ENCODE results near the gene WWC2.
A peak's percentile ranks its signal among the peaks of the same experiment; 100 is the strongest.

WWC2 gene

GRCh38 chr4:183223053-183223452, 124.0 kb downstream of the WWC2 start:
- Mint-ChIP-seq H3K36me3 (ENCODE audit: insufficient read depth) (no peaks in the 10 kb centered on the region), H3K4me3 (no peak overlapping the region), H3K9me3 (no peaks in the 10 kb centered on the region), H3K27me3 (no peaks in the 10 kb centered on the region), H3K4me1 (ENCODE audit: low read depth in 2 of 2) (no peaks in the 10 kb centered on the region), H3K27ac (no peak overlapping the region)
- ATAC-seq (replicated peaks) (no peak), DNase-seq (no peak)

GRCh38 chr4:183229397-183229796, 130.3 kb downstream of the WWC2 start:
- Mint-ChIP-seq H3K4me3 (no peak overlapping the region), H3K9me3 (no peaks in the 10 kb centered on the region), H3K27me3 (no peaks in the 10 kb centered on the region), H3K4me1 (ENCODE audit: low read depth in 2 of 2) (no peaks in the 10 kb centered on the region), H3K36me3 (ENCODE audit: insufficient read depth) (no peaks in the 10 kb centered on the region), H3K27ac (no peak overlapping the region)
- DNase-seq, result no peak
- no peak for ATAC-seq (replicated peaks)

- no peaks in the 10 kb centered on the region for H3K4me1 Mint-ChIP-seq (ENCODE audit: low read depth in 2 of 2)
- no peak overlapping the region for H3K27ac Mint-ChIP-seq
- DNase-seq (no peak), ATAC-seq (replicated peaks) (no peak)
- H3K9me3 Mint-ChIP-seq, result no peaks in the 10 kb centered on the region
- H3K27me3 Mint-ChIP-seq, result peaks cover 17% of the 10 kb centered on the region in 2 donors
- H3K4me3 Mint-ChIP-seq, result no peak overlapping the region
- no peaks in the 10 kb centered on the region for H3K36me3 Mint-ChIP-seq (ENCODE audit: insufficient read depth)
Observed at GRCh38 chr4:183240581-183241321, 141.7 kb downstream of the WWC2 start.

DNA sequence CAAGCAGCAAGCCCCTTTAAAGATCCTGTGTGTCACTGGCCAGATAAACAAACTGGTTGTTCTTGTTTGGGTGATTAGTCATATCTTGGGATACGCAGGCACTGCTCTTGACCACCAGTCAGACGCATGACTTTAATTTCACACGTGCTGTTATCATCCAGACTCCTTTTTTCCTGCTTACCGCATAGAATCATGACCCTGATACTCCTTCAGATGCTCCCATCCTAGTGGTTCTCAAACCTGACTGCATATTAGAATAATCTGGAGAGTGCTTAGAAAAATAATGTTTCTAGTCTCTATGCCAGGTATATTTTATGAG, 142.2 kb downstream of the WWC2 start:
- ATAC-seq (replicated peaks) (no peak), DNase-seq (no peak)
- Mint-ChIP-seq H3K36me3 (ENCODE audit: insufficient read depth) (no peaks in the 10 kb centered on the region), H3K27me3 (peaks cover 17% of the 10 kb centered on the region in 2 donors), H3K4me1 (ENCODE audit: low read depth in 2 of 2) (no peaks in the 10 kb centered on the region), H3K9me3 (no peaks in the 10 kb centered on the region), H3K4me3 (no peak overlapping the region), H3K27ac (no peak overlapping the region)

DNA sequence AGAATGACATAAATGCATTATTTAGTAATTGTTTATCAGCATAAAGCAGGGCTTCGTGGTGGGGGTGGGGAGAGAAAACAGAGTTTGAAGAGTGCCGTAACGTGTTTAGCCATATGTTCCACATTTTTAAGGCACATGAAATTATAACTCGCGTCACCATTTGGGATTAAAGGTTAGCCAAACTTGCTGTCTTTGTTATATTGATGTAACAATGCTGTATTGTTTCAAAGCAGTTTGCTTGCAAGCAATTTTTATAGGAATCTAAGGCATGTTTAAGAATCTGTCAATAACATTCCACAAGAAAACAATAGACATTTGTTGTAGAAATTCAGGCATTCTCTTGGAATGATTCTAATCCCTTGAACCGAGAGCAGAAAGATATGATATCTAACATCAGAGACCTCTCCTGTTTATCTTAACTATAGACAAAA, 142.7 kb downstream of the WWC2 start:
- DNase-seq (no peak), ATAC-seq (replicated peaks) (no peak)
- no peaks in the 10 kb centered on the region for H3K36me3 Mint-ChIP-seq (ENCODE audit: insufficient read depth)
- H3K27me3 Mint-ChIP-seq, result peaks cover 17% of the 10 kb centered on the region in 2 donors
- H3K9me3 Mint-ChIP-seq, result no peaks in the 10 kb centered on the region
- no peak overlapping the region for H3K4me3 Mint-ChIP-seq
- H3K4me1 Mint-ChIP-seq (ENCODE audit: low read depth in 2 of 2), result no peaks in the 10 kb centered on the region
- H3K27ac Mint-ChIP-seq, result no peak overlapping the region

DNA sequence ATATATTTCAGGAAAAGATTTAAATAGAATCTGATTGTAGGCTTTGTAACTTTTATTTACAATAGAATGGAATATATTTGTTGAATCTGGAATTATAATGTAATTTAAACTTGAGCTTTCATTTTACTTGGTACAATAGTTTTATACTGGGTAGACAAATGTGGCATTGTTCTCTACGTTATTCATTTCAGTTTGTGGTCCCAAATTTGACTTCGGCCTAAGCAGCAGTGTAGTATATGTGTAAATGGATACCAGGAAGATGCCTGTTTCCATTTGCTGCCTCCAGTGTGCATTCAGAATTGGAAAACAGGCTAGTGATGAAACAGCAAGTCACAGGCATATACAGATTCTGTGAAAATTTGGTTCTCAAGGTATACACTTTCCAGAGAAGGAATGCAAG, 143.2 kb downstream of the WWC2 start:
- Mint-ChIP-seq H3K9me3 (no peaks in the 10 kb centered on the region), H3K4me3 (no peak overlapping the region), H3K36me3 (ENCODE audit: insufficient read depth) (no peaks in the 10 kb centered on the region), H3K4me1 (ENCODE audit: low read depth in 2 of 2) (no peaks in the 10 kb centered on the region), H3K27me3 (peaks cover 17% of the 10 kb centered on the region in 2 donors), H3K27ac (no peak overlapping the region)
- no peak for DNase-seq
- ATAC-seq (replicated peaks), result no peak

GRCh38 chr4:183244019-183244418, 145.0 kb downstream of the WWC2 start:
- H3K27ac Mint-ChIP-seq, result no peak overlapping the region
- ATAC-seq (replicated peaks), result no peak

GRCh38 chr4:183244506-183244905, 145.4 kb downstream of the WWC2 start:
- Mint-ChIP-seq H3K27me3 (peaks cover 2 to 4% of the 10 kb centered on the region in 2 donors), H3K4me3 (no peak overlapping the region), H3K27ac (no peak overlapping the region), H3K4me1 (ENCODE audit: low read depth in 2 of 2) (no peaks in the 10 kb centered on the region), H3K9me3 (no peaks in the 10 kb centered on the region), H3K36me3 (ENCODE audit: insufficient read depth) (no peaks in the 10 kb centered on the region)
- ATAC-seq (replicated peaks) (no peak), DNase-seq (no peak)

More at GRCh38 chr4:183244019-183244418, 145.0 kb downstream of the WWC2 start:
- H3K9me3 Mint-ChIP-seq, result no peaks in the 10 kb centered on the region
- H3K4me1 Mint-ChIP-seq (ENCODE audit: low read depth in 2 of 2), result no peaks in the 10 kb centered on the region
- H3K36me3 Mint-ChIP-seq (ENCODE audit: insufficient read depth), result no peaks in the 10 kb centered on the region
- H3K4me3 Mint-ChIP-seq, result no peak overlapping the region
- H3K27me3 Mint-ChIP-seq, result peaks cover 5 to 9% of the 10 kb centered on the region in 2 donors
- no peak for DNase-seq

DNA sequence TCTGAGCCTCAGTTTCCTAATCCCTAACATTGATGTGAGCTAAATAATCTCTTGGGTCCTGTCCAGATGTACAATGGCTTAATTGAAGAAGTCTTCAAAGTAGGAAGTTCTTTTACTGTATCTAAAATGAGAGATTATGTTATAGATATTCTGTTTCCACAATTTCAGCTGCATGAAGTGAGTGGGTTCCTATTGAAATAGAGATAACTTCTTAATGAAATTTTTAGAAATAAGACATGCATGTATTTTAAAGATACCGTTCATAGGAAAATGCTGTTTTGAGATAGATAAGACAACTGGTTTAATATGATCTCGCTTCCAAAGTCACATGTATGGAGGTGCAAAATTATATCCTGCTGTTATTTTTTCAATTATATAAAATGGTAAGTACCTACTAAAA, 149.1 kb downstream of the WWC2 start:
- Mint-ChIP-seq H3K36me3 (ENCODE audit: insufficient read depth) (no peaks in the 10 kb centered on the region), H3K4me1 (ENCODE audit: low read depth in 2 of 2) (no peaks in the 10 kb centered on the region), H3K27ac (no peak overlapping the region), H3K9me3 (no peaks in the 10 kb centered on the region), H3K27me3 (no peaks in the 10 kb centered on the region), H3K4me3 (no peak overlapping the region)
- ATAC-seq (replicated peaks) (no peak), DNase-seq (no peak)

- Mint-ChIP-seq H3K4me3 (no peak overlapping the region), H3K4me1 (ENCODE audit: low read depth in 2 of 2) (no peaks in the 10 kb centered on the region), H3K9me3 (no peaks in the 10 kb centered on the region), H3K27ac (no peak overlapping the region), H3K36me3 (ENCODE audit: insufficient read depth) (no peaks in the 10 kb centered on the region), H3K27me3 (no peaks in the 10 kb centered on the region)
- DNase-seq (peak in 1 of 3 experiments; percentile 4), ATAC-seq (replicated peaks) (peak; percentile 42)
Observed at GRCh38 chr4:183249854-183250253, 150.8 kb downstream of the WWC2 start.

DNA sequence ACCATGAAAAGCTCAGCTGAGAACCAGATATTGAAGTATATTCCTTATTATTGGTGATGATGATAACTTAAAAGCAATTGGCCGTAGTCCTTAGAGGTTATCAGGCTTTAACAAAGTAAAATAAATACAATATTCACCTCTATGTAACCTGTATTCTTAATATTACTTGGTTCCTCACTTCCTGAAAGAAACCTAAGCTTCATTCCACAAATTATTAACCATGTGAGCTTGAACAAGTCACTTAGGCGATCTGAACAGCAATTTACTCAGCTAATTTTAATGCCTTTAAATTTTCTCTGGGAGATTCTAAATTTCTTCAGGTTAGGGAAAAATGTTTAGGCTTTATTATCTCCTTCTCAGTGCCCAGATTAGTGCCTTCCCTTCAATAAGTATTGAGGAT, 151.8 kb downstream of the WWC2 start:
- no peaks in the 10 kb centered on the region for H3K4me1 Mint-ChIP-seq (ENCODE audit: low read depth in 2 of 2)
- H3K4me3 Mint-ChIP-seq, result no peak overlapping the region
- no peaks in the 10 kb centered on the region for H3K27me3 Mint-ChIP-seq
- DNase-seq (no peak), ATAC-seq (replicated peaks) (no peak)
- no peak overlapping the region for H3K27ac Mint-ChIP-seq
- H3K36me3 Mint-ChIP-seq (ENCODE audit: insufficient read depth), result no peaks in the 10 kb centered on the region
- H3K9me3 Mint-ChIP-seq, result no peaks in the 10 kb centered on the region

DNA sequence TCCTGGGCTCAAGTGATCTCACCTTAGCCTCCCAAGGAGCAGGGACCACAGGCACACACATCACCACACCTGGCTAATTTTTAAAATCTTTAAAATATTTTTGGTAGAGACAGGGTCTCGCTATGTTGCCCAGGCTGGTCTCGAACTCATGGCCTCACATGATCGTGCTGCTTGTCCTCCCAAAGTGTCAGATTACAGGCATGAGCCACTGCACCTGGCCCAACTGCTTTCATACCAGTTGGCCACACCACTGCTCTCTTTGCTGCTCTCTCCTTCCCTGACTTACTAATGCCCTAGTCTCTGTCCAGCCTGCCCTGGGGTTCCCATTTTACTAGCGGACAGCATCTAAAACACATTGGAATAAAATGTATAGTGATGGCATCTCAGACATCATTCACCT, 153.9 kb downstream of the WWC2 start:
- Mint-ChIP-seq H3K4me1 (ENCODE audit: low read depth in 2 of 2) (no peaks in the 10 kb centered on the region), H3K27me3 (peaks cover 0 to 6% of the 10 kb centered on the region in 2 donors), H3K36me3 (ENCODE audit: insufficient read depth) (no peaks in the 10 kb centered on the region), H3K27ac (no peak overlapping the region), H3K4me3 (no peak overlapping the region), H3K9me3 (no peaks in the 10 kb centered on the region)
- ATAC-seq (replicated peaks) (no peak), DNase-seq (no peak)

DNA sequence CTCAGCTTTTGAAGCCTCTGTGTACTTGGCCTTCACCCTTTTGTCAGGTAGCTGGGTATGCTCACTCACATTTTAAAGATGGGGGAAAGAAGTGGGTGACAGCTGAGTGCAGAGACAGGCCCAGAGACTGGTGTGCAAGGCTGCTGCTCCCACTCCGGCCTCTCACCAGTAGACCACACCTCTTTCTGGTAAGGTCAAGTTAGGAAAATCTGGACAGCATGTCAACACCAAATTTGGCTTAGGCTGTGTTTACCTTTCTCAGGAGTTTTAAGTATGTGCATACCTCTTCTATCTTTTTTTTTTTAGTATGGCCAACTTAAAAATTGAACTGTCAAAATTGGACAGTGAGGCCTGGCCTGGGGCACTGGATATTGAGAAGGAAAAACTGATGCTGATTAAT, 154.4 kb downstream of the WWC2 start:
- Mint-ChIP-seq H3K36me3 (ENCODE audit: insufficient read depth) (no peaks in the 10 kb centered on the region), H3K27ac (no peak overlapping the region), H3K27me3 (peaks cover 0 to 6% of the 10 kb centered on the region in 2 donors), H3K4me1 (ENCODE audit: low read depth in 2 of 2) (no peaks in the 10 kb centered on the region), H3K4me3 (no peak overlapping the region), H3K9me3 (no peaks in the 10 kb centered on the region)
- DNase-seq, result no peak
- ATAC-seq (replicated peaks), result no peak

- Mint-ChIP-seq H3K27me3 (peaks cover 0 to 6% of the 10 kb centered on the region in 2 donors), H3K36me3 (ENCODE audit: insufficient read depth) (no peaks in the 10 kb centered on the region), H3K4me3 (no peak overlapping the region), H3K27ac (no peak overlapping the region), H3K9me3 (no peaks in the 10 kb centered on the region), H3K4me1 (ENCODE audit: low read depth in 2 of 2) (no peaks in the 10 kb centered on the region)
- DNase-seq (no peak), ATAC-seq (replicated peaks) (no peak)
Observed at GRCh38 chr4:183254162-183254561, 155.1 kb downstream of the WWC2 start.

- no peak overlapping the region for H3K27ac Mint-ChIP-seq
- H3K27me3 Mint-ChIP-seq, result peaks cover 0 to 6% of the 10 kb centered on the region in 2 donors
- DNase-seq (no peak), ATAC-seq (replicated peaks) (no peak)
- no peak overlapping the region for H3K4me3 Mint-ChIP-seq
- no peaks in the 10 kb centered on the region for H3K36me3 Mint-ChIP-seq (ENCODE audit: insufficient read depth)
- no peaks in the 10 kb centered on the region for H3K4me1 Mint-ChIP-seq (ENCODE audit: low read depth in 2 of 2)
- H3K9me3 Mint-ChIP-seq, result no peaks in the 10 kb centered on the region
Observed at GRCh38 chr4:183255487-183255886, 156.4 kb downstream of the WWC2 start.
